CD4-positive, alpha-beta T cell treated with Interleukin-2 at 100 ng/mL for 4 hours (primary cell): ENCODE data around the gene SF3B6.
A peak's percentile ranks its signal among the peaks of the same experiment; 100 is the strongest.
"Not testable (repeated sequence)": the region's sequence is repeated elsewhere in the genome, so short reads cannot be mapped to it uniquely, and the experiment has no call there.

Experiments used
- DNase-seq: peaks from one replicate; pipeline ENCODE4 v3.0.0-alpha.2; 2020; ENCODE audit warnings: low spot score

Gene SF3B6, protein sequence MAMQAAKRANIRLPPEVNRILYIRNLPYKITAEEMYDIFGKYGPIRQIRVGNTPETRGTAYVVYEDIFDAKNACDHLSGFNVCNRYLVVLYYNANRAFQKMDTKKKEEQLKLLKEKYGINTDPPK

DNA sequence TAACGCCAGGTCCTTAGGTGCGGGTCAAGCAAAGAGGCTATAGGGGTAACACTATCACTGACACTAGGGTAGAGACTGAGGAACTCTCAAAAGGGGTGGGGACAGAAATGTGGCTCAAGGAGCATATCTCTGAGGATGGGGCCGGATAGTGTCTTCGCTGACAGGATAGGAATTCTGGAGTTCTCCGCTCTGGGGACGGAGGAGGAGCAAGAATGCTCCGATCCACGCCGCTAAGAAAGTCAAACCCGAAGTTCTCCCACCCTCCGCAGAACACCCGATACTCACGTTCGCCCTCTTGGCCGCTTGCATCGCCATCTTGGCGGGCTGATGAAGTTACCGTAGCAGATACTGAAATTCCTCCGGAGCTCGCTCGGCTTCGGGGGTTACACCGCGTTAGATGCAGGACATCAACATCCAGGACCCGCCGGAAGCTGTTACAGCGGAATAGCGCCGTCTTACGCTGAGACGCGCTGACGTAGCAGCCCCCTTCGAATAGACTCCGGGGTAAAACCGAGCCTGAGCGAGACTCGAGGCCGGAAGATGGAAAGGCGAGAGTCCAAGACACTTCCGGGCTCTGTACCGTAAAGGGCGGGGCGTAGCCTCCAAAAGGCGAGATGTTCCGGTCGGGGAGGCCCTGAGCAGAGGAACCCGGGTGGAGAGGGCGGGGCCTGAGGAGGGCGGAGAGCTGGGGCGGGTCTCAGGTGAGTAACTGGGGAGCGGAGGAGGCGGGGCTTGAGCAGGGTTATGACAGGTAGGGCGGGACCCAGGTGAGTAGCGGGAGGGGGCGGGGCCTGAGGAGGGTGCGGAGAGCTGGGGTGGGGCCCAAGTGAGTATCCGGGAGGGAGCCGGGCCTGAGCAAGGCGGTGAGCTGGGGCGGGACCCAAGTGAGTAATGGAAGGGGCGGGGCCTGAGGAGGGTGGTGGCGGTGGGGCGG lies at the start of gene SF3B6:
Gene SF3B6, minus strand, starts transcription at position 412 of the 934 bp plus-strand sequence. Its CDS starts 97 bp downstream, at position 315.
- DNase-seq: peak; percentile 100

DNA sequence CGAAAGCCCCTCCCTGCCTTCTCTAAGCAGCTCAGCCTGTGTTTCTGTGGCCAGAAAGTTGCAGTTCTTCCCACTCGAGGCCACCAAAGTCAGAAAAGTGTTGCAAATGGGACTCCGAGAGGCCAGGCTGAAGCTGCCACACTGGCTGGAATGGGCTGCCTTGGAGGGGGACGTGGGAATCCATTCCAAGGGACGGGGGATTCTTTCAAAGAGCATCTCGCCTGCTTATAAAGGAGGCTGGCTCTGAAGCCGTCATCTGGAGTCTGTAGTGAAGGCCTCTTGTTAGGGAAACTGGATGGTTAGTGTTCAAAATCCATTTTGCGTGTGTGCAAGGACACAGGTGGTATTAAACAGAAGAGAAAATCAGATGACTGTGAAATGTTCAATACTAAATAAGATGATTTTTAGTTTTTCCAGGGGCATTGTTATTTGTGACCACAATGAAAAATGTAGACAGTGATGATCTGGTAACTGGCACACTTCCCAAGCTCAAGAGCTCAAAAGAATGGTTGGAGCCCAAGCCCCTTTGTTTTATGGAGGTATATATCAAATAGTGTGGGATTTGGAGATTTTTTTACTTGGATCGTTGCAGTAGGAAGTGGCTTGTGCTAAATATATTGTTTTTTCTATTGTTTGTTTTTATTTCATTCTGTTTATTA lies 47.9 kb upstream of the SF3B6 start:
- peak; percentile 1 for DNase-seq

DNA sequence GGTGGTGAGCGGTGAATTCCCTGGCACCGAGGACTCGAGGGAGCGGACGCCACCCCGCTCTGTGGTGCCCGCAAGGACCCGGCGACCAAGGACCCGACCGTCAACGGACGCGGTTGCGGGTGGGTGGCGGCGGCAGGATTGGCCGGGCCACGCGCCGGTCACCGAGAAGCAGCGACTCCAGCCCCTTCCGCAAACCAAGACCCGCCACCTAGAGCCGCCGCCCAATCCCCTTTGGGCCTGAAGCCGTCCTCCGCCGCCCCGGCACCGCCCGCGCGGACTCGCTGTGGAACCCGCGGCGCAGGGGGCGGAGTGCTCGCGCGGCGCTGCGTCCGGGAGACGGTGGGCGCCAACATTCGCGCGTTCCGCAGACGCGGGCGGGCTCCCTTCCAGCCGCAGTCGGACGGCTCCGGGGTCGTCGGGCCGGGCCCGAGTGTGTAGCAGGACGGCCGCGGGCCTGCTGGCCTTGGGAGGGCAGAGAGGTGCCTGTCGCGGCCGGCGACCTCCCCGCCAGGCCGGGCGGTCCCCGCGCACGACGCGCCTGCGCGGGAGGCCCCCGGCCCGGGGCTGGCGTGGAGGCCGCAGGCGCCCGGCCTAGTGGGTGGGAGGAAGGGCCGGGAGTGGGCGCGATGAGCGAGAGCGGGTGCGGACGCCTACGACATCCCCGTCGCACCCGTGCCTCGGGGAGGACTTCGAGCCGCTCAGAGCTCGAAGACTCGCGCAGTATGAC lies 47.2 kb upstream of the SF3B6 start, which contains the start of the genes FAM228B and PFN4:
Gene FAM228B, plus strand, starts transcription at position 275 of the 727 bp plus-strand sequence. CDS start 893 bp downstream, outside the sequence.
Gene PFN4, minus strand, starts transcription at position 140 of the 727 bp plus-strand sequence. CDS start 799 bp downstream, outside the sequence.
- peak; percentile 60 for DNase-seq

DNA sequence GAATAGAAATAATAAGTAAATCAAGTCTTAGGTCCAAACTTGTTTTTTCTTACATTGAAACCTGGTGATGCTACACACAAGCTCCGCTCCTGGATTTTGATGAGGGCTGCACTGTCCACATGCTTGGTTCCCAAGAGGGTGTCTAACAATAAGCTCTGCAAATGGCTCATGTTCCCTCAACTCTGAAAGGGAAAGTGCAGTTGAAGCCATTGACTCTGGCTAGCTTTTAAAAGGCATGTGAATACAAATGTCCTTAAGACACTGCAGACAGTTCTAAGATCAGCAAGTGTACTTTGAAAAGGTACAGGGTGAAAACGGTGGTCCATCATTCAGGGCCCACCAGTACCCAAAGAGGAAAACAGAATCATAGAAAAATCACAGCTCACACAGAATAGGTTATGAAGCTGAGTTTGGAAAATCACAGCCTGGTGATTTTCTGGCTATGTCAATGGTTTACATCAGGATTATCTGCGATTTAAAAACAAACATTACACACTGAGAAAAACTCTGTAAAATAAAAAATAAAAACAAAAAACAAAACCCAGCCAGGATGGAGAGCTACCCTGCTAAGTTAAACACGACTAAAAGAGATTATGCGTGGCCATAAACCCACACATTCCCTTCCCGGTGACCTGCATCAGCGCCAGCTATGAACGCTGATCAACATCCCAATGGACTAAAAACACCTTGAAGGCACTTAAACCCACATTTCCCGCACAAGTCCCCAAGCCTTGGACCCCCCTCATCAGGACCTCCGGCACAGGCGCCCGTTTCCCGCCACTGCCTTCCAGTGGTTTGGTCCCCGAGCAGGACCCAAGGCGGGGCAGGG lies 46.5 kb upstream of the SF3B6 start:
- DNase-seq: no peak

DNA sequence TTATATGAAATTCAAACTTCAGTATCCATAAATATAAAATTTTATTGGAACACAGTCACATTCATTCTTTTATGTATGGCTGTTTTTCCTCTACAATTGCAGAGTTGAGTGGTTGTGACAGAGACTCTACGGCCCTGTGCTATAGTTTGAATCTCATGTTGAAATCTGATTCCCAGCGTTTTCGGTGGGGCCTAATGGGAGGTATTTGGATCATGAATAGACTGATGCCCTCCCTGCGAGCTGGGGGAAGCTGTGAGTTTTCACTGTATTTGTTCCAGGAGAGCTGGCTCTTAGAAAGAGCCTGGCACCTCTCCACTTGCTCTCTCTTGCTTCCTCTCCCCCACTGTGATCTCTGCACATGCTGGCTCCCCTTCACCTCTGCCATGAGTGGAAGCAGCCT lies 45.3 kb upstream of the SF3B6 start:
- no peak for DNase-seq

DNA sequence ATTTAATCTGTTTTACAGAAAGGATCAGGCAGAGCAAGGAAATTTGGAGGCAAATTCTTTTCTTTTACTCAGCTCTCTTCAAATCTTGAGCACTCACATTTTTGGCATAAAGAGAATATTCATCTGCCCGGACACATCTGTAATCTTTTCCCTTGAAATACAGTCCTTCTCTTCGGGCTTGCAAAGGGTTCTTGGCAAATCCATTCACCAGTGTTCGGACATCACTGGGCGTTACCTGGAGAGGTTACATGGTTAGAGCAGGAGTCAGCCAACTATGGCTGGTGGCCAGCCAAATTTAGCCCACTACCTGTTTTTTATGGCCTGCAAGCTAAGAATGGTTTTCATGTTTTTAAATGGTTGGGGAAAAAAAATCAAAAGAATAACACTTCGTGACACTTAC lies 44.9 kb upstream of the SF3B6 start:
- DNase-seq: no peak

DNA sequence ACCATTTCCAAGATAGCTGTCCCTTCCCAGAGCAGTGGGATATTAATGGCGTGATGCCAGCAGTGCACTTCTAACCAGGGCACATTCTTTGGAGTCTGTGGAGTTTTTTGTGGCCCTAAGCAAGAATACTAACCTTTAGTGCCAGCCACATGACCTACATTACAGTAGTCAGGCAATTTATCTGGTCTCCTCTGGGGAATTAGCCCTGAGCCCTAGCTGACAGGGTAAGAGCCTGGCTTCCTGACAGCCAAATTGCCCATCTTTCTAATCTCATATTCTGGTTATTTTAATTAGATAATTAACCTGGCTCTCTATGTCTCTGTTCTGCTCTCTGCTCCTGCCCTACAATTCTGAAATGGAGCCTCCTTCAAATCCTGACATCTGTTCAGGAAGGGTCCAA lies 41.8 kb upstream of the SF3B6 start:
- no peak for DNase-seq

DNA sequence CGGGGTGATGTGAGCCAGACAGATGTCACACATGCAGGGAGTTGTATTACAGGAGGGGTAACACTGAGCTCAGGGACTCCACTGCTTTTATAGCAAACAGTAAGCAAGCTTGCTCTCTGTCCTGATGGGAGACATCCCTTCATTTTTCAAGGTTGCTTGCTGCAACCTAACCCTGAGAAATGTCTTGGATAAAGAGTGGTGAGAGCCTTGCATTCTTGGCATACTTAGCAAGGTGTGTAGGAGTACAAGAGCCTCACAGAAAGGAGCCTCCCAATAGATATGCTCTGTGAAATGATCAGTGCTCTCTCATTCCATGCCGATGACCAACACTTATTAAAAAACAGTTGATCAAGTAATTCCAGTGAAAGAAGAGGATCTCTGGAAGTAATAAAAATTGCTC lies 38.9 kb upstream of the SF3B6 start:
- no peak for DNase-seq

DNA sequence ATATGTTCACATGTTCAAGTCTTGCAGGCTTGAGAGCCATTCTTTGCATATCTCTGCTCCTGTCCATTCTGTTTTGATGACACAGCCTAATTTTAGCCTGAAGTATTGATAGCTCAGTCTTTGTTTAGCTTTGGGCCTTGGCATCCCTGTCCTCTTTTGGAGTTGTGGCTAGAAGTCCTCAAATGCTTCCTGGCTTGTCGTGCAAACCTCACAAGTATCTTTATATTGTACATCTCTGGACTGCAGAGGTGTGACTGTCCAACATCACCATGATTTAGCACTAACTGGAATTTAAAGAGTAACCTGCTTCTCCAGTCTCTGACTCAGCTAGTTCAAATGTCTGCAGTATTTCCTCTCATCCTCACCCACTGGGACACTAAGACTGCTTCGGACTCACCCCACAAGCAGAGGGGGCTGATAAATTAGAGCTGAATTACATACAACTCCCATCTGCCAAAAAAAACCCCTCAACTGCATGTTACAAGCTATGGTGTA lies 35.3 kb upstream of the SF3B6 start:
- no peak for DNase-seq

DNA sequence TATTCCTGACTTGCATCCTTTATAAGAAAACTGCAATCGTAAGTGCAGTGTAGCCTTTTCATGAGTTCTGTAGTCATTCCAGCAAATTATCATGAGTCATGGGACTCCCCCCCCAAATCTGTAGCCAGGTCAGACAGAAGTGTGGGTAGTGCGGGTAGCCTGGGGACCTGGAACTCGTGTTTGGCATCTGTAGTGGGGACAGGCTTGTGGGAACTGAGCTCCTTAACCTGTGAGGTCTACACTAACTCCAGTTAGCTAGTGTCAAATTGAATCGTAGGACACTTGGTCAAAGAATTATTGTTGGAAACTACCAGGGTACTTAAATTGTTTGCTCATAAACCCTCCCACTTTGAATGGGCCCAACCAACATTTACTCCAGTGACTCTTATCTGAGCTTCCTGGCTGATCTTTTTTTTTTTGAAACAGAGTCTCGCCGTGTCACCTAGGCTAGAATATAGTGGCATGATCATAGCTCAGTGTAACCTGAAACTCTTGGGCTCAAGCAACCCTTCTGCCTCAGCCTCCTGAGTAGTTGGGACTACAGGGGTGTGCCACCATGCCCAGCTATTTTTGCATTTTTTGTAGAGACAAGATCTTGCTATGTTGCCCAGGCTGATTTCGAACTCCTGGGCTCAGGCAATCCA lies 34.7 kb upstream of the SF3B6 start:
- DNase-seq: no peak

DNA sequence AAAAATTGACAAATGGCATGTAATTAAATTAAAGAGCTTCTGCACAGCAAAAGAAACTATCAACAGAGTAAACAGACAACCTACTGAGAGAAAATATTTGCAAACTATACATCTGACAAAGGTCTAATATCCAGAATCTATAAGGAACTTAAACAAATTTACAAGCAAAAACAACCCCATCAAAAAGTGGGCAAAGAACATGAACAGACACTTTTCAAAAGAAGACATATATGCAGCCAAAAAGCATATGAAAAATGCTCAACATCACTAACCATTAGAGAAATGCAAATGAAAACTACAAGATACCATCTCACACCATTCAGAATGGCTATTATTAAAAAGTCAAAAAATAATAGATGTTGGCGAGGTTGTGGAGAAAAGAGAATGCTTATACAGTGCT lies 33.3 kb upstream of the SF3B6 start:
- DNase-seq: not testable (repeated sequence)

DNA sequence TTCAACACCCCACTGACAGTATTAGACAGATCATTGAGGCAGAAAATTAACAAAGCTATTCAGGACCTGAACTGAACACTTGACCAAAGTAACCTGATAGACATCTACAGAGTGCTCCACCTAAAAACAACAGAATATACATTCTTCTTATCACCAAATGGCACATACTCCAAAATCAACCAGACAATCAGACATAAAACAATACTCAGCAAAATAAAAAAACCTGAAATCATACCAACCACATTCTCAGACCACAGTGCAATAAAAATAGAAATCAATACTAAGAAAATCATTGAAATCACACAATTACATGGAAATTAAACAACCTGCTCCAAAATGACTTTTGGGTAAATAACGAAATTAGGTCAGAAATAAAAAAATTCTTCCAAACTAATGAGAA lies 31.2 kb upstream of the SF3B6 start:
- no peak for DNase-seq

DNA sequence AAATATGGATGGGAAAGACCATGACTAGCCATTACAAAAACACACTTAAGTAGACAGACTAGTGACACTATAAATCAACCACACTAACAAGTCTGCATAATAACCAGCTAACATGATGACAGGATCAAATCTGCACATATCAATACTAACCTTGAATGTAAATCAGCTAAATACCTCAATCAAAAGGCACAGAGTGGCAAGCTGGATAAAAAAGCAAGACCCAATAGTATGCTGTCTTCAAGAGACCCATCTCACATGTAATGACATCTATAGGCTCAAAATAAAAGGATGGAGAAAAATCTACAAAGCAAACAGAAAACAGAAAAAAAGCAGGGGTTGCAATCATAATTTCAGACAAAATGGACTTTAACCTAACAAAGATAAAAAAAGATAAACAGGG lies 30.7 kb upstream of the SF3B6 start:
- DNase-seq: no peak

DNA sequence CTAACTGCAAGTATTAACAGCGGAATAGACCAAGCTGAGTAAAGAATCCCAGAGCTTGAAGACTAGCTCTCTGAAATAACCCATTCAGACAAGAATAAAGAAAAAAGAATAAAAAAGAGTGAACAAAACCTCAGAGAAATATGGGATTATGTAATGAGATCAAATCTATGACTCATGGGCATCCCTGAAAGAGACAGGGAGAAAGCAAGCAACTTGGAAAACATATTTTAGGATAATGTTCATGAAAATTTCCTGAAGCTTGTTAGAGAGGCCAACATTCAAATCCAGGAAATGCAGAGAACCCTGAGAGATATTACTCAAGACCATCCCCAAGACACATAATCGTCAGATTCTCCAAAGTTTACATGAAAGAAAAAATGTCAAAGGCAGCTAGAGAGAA lies 29.7 kb upstream of the SF3B6 start:
- no peak for DNase-seq

DNA sequence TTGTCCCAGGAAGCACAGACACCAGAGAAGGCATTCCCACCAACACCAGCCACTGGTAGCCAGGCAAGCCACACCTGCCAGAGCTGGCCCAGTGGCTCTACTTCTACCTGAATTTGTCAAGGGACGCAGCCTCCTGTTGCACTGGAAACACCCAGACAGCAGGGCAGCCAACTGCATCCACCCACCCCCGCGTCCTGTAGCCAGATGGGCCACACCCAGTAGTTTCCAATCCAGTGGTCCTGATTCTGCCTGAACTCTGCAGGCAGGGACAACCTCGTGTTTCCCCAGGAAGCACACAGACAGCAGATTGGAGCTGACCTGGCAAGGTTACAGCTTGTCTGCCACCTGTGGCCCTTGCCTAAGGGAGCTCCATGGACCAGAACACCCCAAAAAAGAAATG lies 28.8 kb upstream of the SF3B6 start:
- no peak for DNase-seq

DNA sequence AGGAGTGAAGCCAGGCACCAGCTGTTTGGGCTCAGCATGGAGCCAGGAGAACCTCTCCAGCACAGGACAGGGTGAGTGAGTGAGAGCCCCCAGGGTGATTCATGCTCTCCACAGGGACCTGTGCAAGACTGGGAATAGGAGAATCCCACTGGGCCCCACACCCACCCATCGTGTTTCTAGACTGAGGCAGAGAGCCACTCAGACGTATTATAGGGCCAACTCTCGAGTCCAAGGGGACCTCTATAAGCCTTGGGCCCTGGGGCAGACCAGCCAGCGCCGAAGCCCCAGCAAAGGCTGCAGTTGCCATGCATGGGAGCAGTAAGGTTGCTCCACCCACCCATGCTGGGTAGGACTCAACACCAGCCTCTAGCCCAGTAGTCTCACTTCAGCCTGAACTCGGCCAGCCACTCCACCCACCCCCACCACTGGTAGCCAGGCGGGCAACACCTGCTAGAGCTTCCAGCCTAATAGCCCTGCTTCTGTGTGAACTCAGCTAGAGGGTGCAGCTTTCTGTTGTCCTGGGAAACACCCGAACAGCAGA lies 28.1 kb upstream of the SF3B6 start:
- no peak for DNase-seq

DNA sequence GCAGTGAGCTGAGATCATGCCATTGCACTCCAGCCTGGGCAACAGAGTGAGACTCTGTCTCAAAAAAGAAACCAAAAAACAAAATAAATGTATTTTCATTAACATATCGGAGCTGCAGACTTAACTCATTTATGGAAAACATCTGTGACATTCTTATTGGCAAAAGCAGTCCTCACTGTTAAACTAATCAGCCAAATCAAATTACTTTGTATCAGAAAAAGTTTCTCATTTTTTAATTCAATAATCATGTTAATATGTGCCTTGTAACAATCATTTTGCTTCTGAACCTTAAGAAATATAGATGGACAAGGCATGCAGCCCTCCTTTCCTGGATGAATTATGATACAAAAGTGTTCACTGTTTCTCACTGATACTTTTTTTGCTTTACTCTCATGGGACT lies 26.6 kb upstream of the SF3B6 start:
- no peak for DNase-seq

DNA sequence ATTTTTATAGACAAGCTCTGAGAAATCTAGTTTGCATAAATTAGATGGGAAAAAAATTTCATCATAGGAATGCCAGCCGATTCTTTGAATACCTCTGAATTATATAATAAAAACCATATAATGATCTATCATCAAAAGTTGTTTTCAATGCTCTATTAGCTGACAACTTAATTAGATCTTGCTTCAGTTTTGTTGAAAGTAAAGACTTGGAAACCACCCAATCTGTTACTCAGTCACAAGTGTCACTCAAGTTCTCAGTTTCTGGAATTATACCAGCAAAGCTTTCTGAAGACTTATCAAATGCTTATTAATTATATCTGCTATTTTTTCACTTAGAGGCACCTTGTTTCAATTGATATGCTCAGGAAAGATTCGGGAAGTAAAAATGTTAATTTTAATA lies 25.9 kb upstream of the SF3B6 start:
- no peak for DNase-seq

DNA sequence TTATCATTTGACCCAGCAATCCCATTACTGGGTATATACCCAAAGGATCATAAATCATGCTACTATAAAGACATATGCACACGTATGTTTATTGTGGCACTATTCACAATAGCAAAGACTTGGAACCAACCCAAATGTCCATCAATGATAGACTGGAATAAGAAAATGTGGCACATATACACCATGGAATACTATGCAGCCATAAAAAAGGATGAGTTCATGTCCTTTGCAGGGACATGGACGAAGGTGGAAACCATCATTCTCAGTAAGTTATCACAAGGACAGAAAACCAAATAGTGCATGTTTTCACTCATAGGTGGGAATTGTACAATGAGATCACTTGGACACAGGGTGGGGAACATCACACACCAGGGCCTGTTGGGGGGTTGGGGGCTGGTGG lies 24.6 kb upstream of the SF3B6 start:
- DNase-seq: not testable (repeated sequence)

DNA sequence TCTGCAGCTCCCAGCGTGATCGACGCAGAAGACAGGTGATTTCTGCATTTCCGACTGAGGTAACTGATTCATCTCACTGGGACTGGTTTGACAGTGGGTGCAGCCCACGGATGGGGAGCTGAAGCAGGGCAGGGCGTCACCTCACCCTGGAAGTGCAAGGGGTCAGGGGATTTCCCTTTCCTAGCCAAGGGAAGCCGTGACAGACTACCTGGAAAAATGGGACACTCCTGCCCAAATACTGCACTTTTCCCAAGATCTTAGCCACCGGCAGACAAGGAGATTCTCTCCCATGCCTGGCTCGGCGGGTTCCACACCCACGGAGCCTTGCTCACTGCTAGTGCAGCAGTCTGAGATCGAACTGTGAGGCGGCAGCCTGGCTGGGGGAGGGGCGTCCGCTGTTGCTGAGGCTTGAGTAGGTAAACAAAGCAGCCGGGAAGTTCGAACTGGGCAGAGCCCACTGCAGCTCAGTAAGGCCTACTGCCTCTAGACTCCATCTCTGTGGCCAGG lies 19.1 kb upstream of the SF3B6 start:
- DNase-seq: not testable (repeated sequence)
